Activated CD4-positive, alpha-beta T cell treated with anti-CD3 and anti-CD28 coated beads for 4 hours (primary cell): ENCODE measurements around the gene MPDZ.
"Not testable (repeated sequence)": the region's sequence is repeated elsewhere in the genome, so short reads cannot be mapped to it uniquely, and the experiment has no call there.

Experiments
- DNase-seq, 2 donors: peaks; one replicate each; pipeline ENCODE4 v3.0.0-alpha.2; 2020

The MPDZ gene

GRCh38 chr9:13266167-13266566 is 13.3 kb downstream of the MPDZ start:
- no peak for DNase-seq

- DNase-seq = no peak
These were observed 14.7 kb downstream of the MPDZ start for GRCh38 chr9:13264788-13265187.

- DNase-seq = no peak
These were observed 16.0 kb downstream of the MPDZ start for GRCh38 chr9:13263511-13263910.

- DNase-seq = no peak
These were observed 26.6 kb downstream of the MPDZ start for GRCh38 chr9:13252852-13253251.

GRCh38 chr9:13244181-13244580 is 35.3 kb downstream of the MPDZ start:
- no peak for DNase-seq

GRCh38 chr9:13241283-13241682 is 38.2 kb downstream of the MPDZ start:
- no peak for DNase-seq

- DNase-seq = no peak
These were observed 39.8 kb downstream of the MPDZ start for GRCh38 chr9:13239660-13240059.

GRCh38 chr9:13239208-13239607 is 40.3 kb downstream of the MPDZ start:
- DNase-seq = no peak

- no peak for DNase-seq
These were observed 44.6 kb downstream of the MPDZ start for GRCh38 chr9:13234932-13235331.

- DNase-seq = no peak
These were observed 51.1 kb downstream of the MPDZ start for GRCh38 chr9:13228431-13228830.

- DNase-seq = no peak
These were observed 55.1 kb downstream of the MPDZ start for GRCh38 chr9:13224366-13224765.

- not testable (repeated sequence) for DNase-seq
These were observed 56.8 kb downstream of the MPDZ start for GRCh38 chr9:13222733-13223132.

- DNase-seq = no peak
These were observed 57.8 kb downstream of the MPDZ start for GRCh38 chr9:13221741-13222140.

GRCh38 chr9:13220837-13221236 is 58.7 kb downstream of the MPDZ start:
- DNase-seq = no peak

- no peak for DNase-seq
These were observed 63.5 kb downstream of the MPDZ start for GRCh38 chr9:13215791-13216554.

GRCh38 chr9:13213998-13214397 is 65.5 kb downstream of the MPDZ start:
- no peak for DNase-seq

GRCh38 chr9:13213337-13213736 is 66.2 kb downstream of the MPDZ start:
- DNase-seq = no peak

- DNase-seq = no peak
These were observed 69.2 kb downstream of the MPDZ start for GRCh38 chr9:13210306-13210705.

GRCh38 chr9:13209498-13209897 is 70.0 kb downstream of the MPDZ start:
- DNase-seq = no peak

- DNase-seq = no peak
These were observed 73.7 kb downstream of the MPDZ start for GRCh38 chr9:13205824-13206223.

GRCh38 chr9:13190040-13190439 is 89.5 kb downstream of the MPDZ start:
- no peak for DNase-seq

- DNase-seq = no peak
These were observed 90.1 kb downstream of the MPDZ start for GRCh38 chr9:13189362-13189761.

GRCh38 chr9:13186774-13187173 is 92.7 kb downstream of the MPDZ start:
- DNase-seq = no peak

GRCh38 chr9:13186091-13186490 is 93.4 kb downstream of the MPDZ start:
- no peak for DNase-seq

GRCh38 chr9:13181652-13182051 is 97.8 kb downstream of the MPDZ start:
- DNase-seq = no peak
